Chondrocyte (in vitro differentiated cells): ENCODE measurements around the gene NQO2. TPM values are rescaled to one million over a fixed set of nuclear protein-coding genes. Genes with fewer than 3 reads are reported as not detected.
"Not testable (repeated sequence)": the region's sequence is repeated elsewhere in the genome, so short reads cannot be mapped to it uniquely, and the experiment has no call there.

Experiments
- DNase-seq: peaks from one replicate; pipeline ENCODE4 v3.0.0; 2021; ENCODE audit warnings: mixed read lengths, low spot score
- H3K27ac Mint-ChIP-seq: one replicate; pipeline ENCODE4 v1.8.0; 2021; ENCODE audit warnings: mild to moderate bottlenecking, moderate library complexity, mixed read lengths; ENCODE audit not compliant: unreplicated experiment
- H3K27me3 Mint-ChIP-seq: 2 replicates; pipeline ENCODE4 v1.8.0; 2021; ENCODE audit warnings: low read depth, mixed read lengths
- H3K36me3 Mint-ChIP-seq: 2 replicates; pipeline ENCODE4 v1.8.0; 2021; ENCODE audit warnings: low read depth, mixed read lengths
- H3K4me1 Mint-ChIP-seq: 2 replicates; pipeline ENCODE4 v1.8.0; 2021; ENCODE audit warnings: low read depth, mild to moderate bottlenecking, mixed read lengths
- H3K4me3 Mint-ChIP-seq: one replicate; pipeline ENCODE4 v1.8.0; 2021; ENCODE audit warnings: mild to moderate bottlenecking, moderate library complexity, mixed read lengths; ENCODE audit not compliant: unreplicated experiment
- H3K9me3 Mint-ChIP-seq: 2 replicates; pipeline ENCODE4 v1.8.0; 2021; ENCODE audit warnings: low read depth, mixed read lengths
- CTCF ChIP-seq: fragments of 200-600 bp; sonication (generic); IDR thresholded peaks from 2 replicates; pipeline ENCODE4 v1.5.0; 2021; ENCODE audit warnings: antibody characterized with exemption, mild to moderate bottlenecking, moderate library complexity
- total RNA-seq: library from RNA; stranded (reverse); gene quantifications from 3 replicates; pipeline ENCODE4 v1.2.1, GENCODE V29; 2021

NQO2 gene
- total RNA-seq, 1 donor from 2014 or later: 35.1 TPM

- H3K4me1 Mint-ChIP-seq: peaks cover 34% of the 10 kb centered on the region
- DNase-seq: no peak
- peak overlapping the region; percentile 81 for H3K4me3 Mint-ChIP-seq
- H3K27ac Mint-ChIP-seq: peak overlapping the region; percentile 98
- no peaks in the 10 kb centered on the region for H3K36me3 Mint-ChIP-seq
- no peaks in the 10 kb centered on the region for H3K9me3 Mint-ChIP-seq
- TF ChIP-seq CTCF: no peak
- no peaks in the 10 kb centered on the region for H3K27me3 Mint-ChIP-seq
Measured at GRCh38 chr6:2990248-2990931, 9.3 kb upstream of the NQO2 start.

GRCh38 chr6:2990932-2991506 is 8.7 kb upstream of the NQO2 start:
- Mint-ChIP-seq H3K36me3 (no peaks in the 10 kb centered on the region), H3K27me3 (no peaks in the 10 kb centered on the region), H3K9me3 (no peaks in the 10 kb centered on the region), H3K27ac (peak overlapping the region; percentile 98), H3K4me3 (no peak overlapping the region), H3K4me1 (peaks cover 34% of the 10 kb centered on the region)
- TF ChIP-seq CTCF: no peak
- no peak for DNase-seq

- H3K4me3 Mint-ChIP-seq: no peak overlapping the region
- no peak for TF ChIP-seq CTCF
- H3K9me3 Mint-ChIP-seq: no peaks in the 10 kb centered on the region
- no peaks in the 10 kb centered on the region for H3K36me3 Mint-ChIP-seq
- no peak overlapping the region for H3K27ac Mint-ChIP-seq
- H3K27me3 Mint-ChIP-seq: no peaks in the 10 kb centered on the region
- DNase-seq: no peak
- peaks cover 23% of the 10 kb centered on the region for H3K4me1 Mint-ChIP-seq
Measured at GRCh38 chr6:2992330-2992979, 7.2 kb upstream of the NQO2 start.

GRCh38 chr6:2993755-2994317 is 5.9 kb upstream of the NQO2 start:
- Mint-ChIP-seq H3K4me3 (no peak overlapping the region), H3K27me3 (no peaks in the 10 kb centered on the region), H3K9me3 (no peaks in the 10 kb centered on the region), H3K36me3 (no peaks in the 10 kb centered on the region), H3K4me1 (peaks cover 18% of the 10 kb centered on the region), H3K27ac (no peak overlapping the region)
- no peak for TF ChIP-seq CTCF
- no peak for DNase-seq

GRCh38 chr6:2998249-2998997 is 1.3 kb upstream of the NQO2 start:
- not testable (repeated sequence) for H3K36me3 Mint-ChIP-seq, H3K9me3 Mint-ChIP-seq, DNase-seq, H3K27me3 Mint-ChIP-seq
- peaks cover 24% of the 10 kb centered on the region for H3K4me1 Mint-ChIP-seq
- H3K27ac Mint-ChIP-seq: peak overlapping the region; percentile 96
- TF ChIP-seq CTCF: peak; percentile 77
- H3K4me3 Mint-ChIP-seq: peak overlapping the region; percentile 84
